T-cell (primary cell): ENCODE data around the gene TMEM52B. TPM values are rescaled to one million over a fixed set of nuclear protein-coding genes. Genes with fewer than 3 reads are reported as not detected.

Experiments used
- ATAC-seq, 4 experiments: fragments of 200-7000 bp in 3 of 4; fragments of 150-1000 bp in 1 of 4; cut with Tn5 transposase; replicated peaks in 1 of 4; 1 replicate in 3 of 4; 2 replicates in 1 of 4; pipeline ENCODE4 v1.10.0; 2021; ENCODE audit warnings: moderate library complexity in 3 of 4, mild to moderate bottlenecking in 2 of 4, moderate number of reproducible peaks in 1 of 4
- CTCF ChIA-PET, 2 donors: fragments of 300-600 bp; sonication (Branson Sonifier 250); formaldehyde crosslinking; loops; one replicate each; lab custom pipeline; 2022; ENCODE audit warnings: antibody characterized with exemption in 2 of 2; lab: Charles Lee
- POLR2A ChIA-PET, 2 donors: fragments of 300-600 bp; sonication (Branson Sonifier 250); formaldehyde crosslinking; loops; one replicate each; lab custom pipeline; 2022; ENCODE audit warnings: antibody characterized with exemption in 2 of 2; lab: Charles Lee
- DNase-seq, 35 experiments: peaks; one replicate each; pipeline versions ENCODE4 v3.0.0 to v3.0.0-alpha.2; 2013 to 2023
- H3K27ac ChIP-seq: one replicate; pipeline ENCODE4 v1.5.1; 2013; ENCODE audit warnings: low read length
- H3K27me3 ChIP-seq, 2 experiments: replicated peaks in 1 of 2; 1 replicate in 1 of 2; 2 replicates in 1 of 2; pipeline versions ENCODE4 v1.6.1 to v1.7.0; 2013; ENCODE audit warnings: low read length in 1 of 2, mixed read lengths in 1 of 2; ENCODE audit not compliant: control insufficient read depth in 2 of 2, insufficient read depth in 2 of 2; ENCODE audit errors: extremely low read depth in 1 of 2
- H3K36me3 ChIP-seq, 2 donors: 1 replicate in 1 of 2; 2 replicates in 1 of 2; pipeline versions ENCODE4 v1.6.1 to v1.7.0; 2013; ENCODE audit warnings: low read length in 1 of 2; ENCODE audit not compliant: control insufficient read depth in 2 of 2, insufficient read depth in 1 of 2; ENCODE audit errors: extremely low read depth in 1 of 2
- H3K4me1 ChIP-seq, 2 experiments: 1 replicate in 1 of 2; 2 replicates in 1 of 2; pipeline versions ENCODE4 v1.6.1 to v1.7.0; 2013; ENCODE audit warnings: low read length in 2 of 2, mixed read lengths in 1 of 2; ENCODE audit not compliant: insufficient read depth in 2 of 2, control insufficient read depth in 1 of 2; ENCODE audit errors: extremely low read depth in 1 of 2
- H3K4me3 ChIP-seq, 2 donors: 1 replicate in 1 of 2; 2 replicates in 1 of 2; pipeline versions ENCODE4 v1.5.1 to v1.7.0; 2013; ENCODE audit warnings: mild to moderate bottlenecking in 2 of 2, low read length in 1 of 2, moderate library complexity in 1 of 2; ENCODE audit not compliant: control insufficient read depth in 1 of 2; ENCODE audit errors: extremely low read depth in 1 of 2
- H3K9me3 ChIP-seq: 2 replicates; pipeline ENCODE4 v1.7.0; 2013
- H3K27ac Mint-ChIP-seq, 2 donors: one replicate each; pipeline ENCODE4 v1.8.0; 2020 to 2021; ENCODE audit warnings: mild to moderate bottlenecking in 2 of 2, mixed read lengths in 2 of 2
- H3K27me3 Mint-ChIP-seq, 2 donors: one replicate each; pipeline ENCODE4 v1.8.0; 2021 to 2022; ENCODE audit warnings: mixed read lengths in 2 of 2
- H3K36me3 Mint-ChIP-seq: one replicate; pipeline ENCODE4 v1.8.0; 2021; ENCODE audit warnings: mixed read lengths
- H3K4me1 Mint-ChIP-seq, 3 donors: one replicate each; pipeline ENCODE4 v1.8.0; 2020 to 2022; ENCODE audit warnings: mixed read lengths in 3 of 3, mild to moderate bottlenecking in 1 of 3
- H3K4me3 Mint-ChIP-seq, 3 donors: one replicate each; pipeline ENCODE4 v1.8.0; 2020 to 2022; ENCODE audit warnings: mild to moderate bottlenecking in 3 of 3, mixed read lengths in 3 of 3, moderate library complexity in 3 of 3
- H3K9me3 Mint-ChIP-seq, 3 donors: one replicate each; pipeline ENCODE4 v1.8.0; 2020 to 2022; ENCODE audit warnings: mixed read lengths in 3 of 3
- WGBS: methylation state at CpG from one replicate; pipeline ENCODE4 v1.1.5; 2013; ENCODE audit warnings: missing lambda C conversion rate; ENCODE audit not compliant: insufficient coverage; 5-methylcytosine and 5-hydroxymethylcytosine counted together
- total RNA-seq, 35 experiments: library from RNA in 6 of 35; stranded (reverse) in 6 of 35; fragments of 120-200 nt in 1 of 35; gene quantifications; one replicate each; pipeline versions ENCODE4 v1.2.1 to v1.2.4 and lab custom pipeline; 2013 to 2026

The TMEM52B gene
- total RNA-seq, 5 donors from 2014 or later (not counting 1 experiment from before 2014, with no cell fraction given) = not detected

DNA sequence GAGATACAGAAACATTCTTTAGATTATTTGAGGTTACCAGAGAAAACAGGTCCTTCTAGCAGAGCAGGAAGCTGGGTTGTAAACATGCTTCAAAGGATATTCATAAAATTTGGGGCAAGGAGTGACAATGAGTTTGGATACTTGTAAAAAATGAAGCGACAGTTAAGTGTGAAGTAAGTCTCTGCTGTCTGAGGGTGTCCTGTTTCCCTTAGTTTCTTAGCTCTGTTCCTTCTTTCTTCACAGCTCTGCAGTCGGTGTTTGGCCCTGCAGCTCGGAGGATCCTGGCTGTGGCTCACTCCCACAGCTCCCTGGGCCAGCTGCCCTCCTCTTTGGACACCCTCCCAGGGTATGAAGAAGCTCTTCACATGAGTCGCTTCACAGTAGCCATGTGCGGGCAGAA is 10.8 kb downstream of the TMEM52B start:
- Histone ChIP-seq H3K27ac (no peak overlapping the region), H3K4me1 (no peaks in the 10 kb centered on the region), H3K27me3 (peaks cover 0 to 27% of the 10 kb centered on the region in 2 experiments), H3K9me3 (no peaks in the 10 kb centered on the region), H3K4me3 (no peak overlapping the region), H3K36me3 (no peaks in the 10 kb centered on the region)
- no peak for ATAC-seq
- DNase-seq = no peak
- POLR2A ChIA-PET = interaction anchor here (0.5 to 0.6 kb wide), 2 partner anchors 86 to 509 kb away, joined by 3 read pairs; no protein-coding TSS in a partner anchor
- Mint-ChIP-seq H3K27me3 (peaks cover 8 to 28% of the 10 kb centered on the region in 2 donors), H3K4me3 (no peak overlapping the region), H3K9me3 (no peaks in the 10 kb centered on the region), H3K36me3 (no peaks in the 10 kb centered on the region), H3K4me1 (peaks cover 2 to 5% (median 5%) of the 10 kb centered on the region in 3 donors), H3K27ac (no peak overlapping the region)
- CTCF ChIA-PET = interaction anchor here (0.5 to 2.7 kb wide), 10 partner anchors 15 to 863 kb away, joined by 3 to 17 read pairs (median 4); no protein-coding TSS in a partner anchor
- 100% methylated on average over 2 of the region's 5 CpGs for WGBS

DNA sequence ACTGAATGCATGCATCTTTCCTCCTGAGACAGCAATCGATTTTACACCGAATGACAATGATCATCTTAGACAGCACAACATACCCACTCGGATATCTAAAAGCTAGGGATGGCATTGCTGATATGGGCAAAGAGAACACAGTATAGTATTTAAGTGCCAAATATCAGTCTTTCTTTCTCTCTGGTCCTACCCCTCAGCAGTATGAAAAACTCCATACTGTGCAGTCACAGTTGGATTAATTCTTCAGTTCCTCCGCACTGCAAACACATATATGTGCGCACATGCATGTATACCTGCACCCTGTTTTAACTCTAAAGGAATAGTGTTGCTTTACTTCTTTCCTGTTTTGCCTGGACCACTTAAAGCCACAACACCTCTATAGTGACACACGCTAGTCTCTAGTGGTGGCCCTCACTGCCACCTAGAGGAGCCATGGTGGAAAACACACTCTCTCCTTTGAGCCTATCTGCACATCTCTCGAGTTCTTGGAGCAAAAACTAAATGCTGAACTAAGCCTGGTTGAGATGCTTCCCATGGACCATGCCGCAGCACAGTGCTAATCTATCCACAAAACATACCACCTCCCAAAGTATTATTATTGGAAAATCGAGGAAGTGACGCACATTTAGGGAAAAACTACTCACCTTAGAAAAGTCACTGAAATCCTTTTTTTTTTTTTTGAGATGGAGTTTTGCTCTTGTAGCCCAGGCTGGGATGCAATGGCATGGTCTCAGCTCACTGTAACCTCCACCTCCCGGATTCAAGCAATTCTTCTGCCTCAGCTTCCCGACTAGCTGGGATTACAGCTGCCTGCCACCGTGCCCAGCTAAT is 11.9 kb downstream of the TMEM52B start:
- Histone ChIP-seq H3K4me1 (no peaks in the 10 kb centered on the region), H3K9me3 (no peaks in the 10 kb centered on the region), H3K27ac (no peak overlapping the region), H3K27me3 (peaks cover 0 to 24% of the 10 kb centered on the region in 2 experiments), H3K36me3 (no peaks in the 10 kb centered on the region), H3K4me3 (no peak overlapping the region)
- H3K27ac Mint-ChIP-seq = no peak overlapping the region
- peaks cover 8 to 24% of the 10 kb centered on the region in 2 donors for H3K27me3 Mint-ChIP-seq
- CTCF ChIA-PET = interaction anchor here (0.6 to 2.7 kb wide), 5 partner anchors 29 to 368 kb away, joined by 3 to 17 read pairs (median 4); no protein-coding TSS in a partner anchor
- ATAC-seq = peak; percentile 99 to 100 (median 100)
- DNase-seq = peak; percentile 16 to 73 (median 45)
- H3K9me3 Mint-ChIP-seq = no peaks in the 10 kb centered on the region
- POLR2A ChIA-PET = no interaction called here
- peaks cover 5% of the 10 kb centered on the region in 3 donors for H3K4me1 Mint-ChIP-seq
- H3K4me3 Mint-ChIP-seq = no peak overlapping the region
- WGBS = 25% methylated on average over 3 of the region's 13 CpGs
- no peaks in the 10 kb centered on the region for H3K36me3 Mint-ChIP-seq

DNA sequence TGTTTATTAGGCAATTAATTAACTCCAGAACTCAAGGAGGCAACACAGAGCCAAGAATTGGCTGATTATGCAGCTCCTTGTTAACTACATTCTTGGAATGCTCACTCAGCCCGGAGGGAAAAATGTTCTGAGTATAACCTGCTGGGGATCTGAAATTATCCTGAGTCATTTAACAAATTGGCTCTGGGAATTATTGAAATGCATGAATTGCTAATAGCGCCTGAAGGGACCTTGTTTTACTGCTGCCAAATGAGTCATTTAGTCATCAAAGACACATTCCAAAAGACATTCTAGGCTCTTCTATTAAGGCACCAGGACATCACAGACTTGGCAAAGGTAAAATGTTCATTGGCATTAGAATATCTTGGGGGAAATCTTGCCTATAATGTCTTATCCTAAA is 13.0 kb downstream of the TMEM52B start:
- Histone ChIP-seq H3K9me3 (no peaks in the 10 kb centered on the region), H3K36me3 (no peaks in the 10 kb centered on the region), H3K4me3 (no peak overlapping the region), H3K27me3 (peaks cover 0 to 18% of the 10 kb centered on the region in 2 experiments), H3K4me1 (peaks cover 0 to 4% of the 10 kb centered on the region in 2 experiments), H3K27ac (no peak overlapping the region)
- ChIA-PET CTCF (interaction anchor here in 1 of 2 donors (0.7 to 2.7 kb wide), 2 partner anchors 39 to 442 kb away, joined by 3 to 17 read pairs; no protein-coding TSS in a partner anchor), POLR2A (no interaction called here)
- ATAC-seq (no peak), DNase-seq (no peak)
- peaks cover 8 to 22% of the 10 kb centered on the region in 2 donors for H3K27me3 Mint-ChIP-seq
- no peaks in the 10 kb centered on the region for H3K9me3 Mint-ChIP-seq
- H3K4me1 Mint-ChIP-seq = peaks cover 5 to 11% (median 7%) of the 10 kb centered on the region in 3 donors
- no peak overlapping the region for H3K27ac Mint-ChIP-seq
- WGBS = no CpG with 5 or more reads among the region's 2 CpGs
- no peaks in the 10 kb centered on the region for H3K36me3 Mint-ChIP-seq
- H3K4me3 Mint-ChIP-seq = no peak overlapping the region

DNA sequence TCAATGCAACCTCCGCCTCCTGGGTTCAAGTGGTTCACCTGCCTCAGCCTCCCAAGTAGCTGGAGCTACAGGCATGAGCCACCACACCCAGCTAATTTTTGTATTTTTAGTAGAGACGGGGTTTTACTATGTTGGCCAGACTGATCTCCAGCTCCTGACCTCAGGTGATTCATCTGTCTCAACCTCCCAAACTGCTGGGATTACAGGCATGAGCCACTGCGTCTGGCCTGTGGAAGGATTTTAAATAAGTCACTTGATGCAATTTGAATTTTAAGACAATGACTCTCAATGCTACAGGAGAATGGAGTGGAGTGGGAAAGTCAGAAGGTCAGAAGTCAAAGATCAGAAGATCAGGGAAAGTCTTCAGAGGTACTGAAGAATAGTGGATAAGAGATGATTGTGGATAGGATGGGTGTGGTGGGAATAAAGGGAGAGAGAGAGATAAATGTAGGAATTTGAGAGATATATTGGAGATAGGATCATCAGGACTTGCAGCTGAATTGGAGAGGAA is 15.4 kb downstream of the TMEM52B start:
- no peak overlapping the region for H3K4me3 Mint-ChIP-seq
- no peak overlapping the region for H3K27ac Mint-ChIP-seq
- DNase-seq (no peak), ATAC-seq (no peak)
- H3K36me3 Mint-ChIP-seq = no peaks in the 10 kb centered on the region
- peaks cover 8 to 17% of the 10 kb centered on the region in 2 donors for H3K27me3 Mint-ChIP-seq
- POLR2A ChIA-PET = no interaction called here
- H3K4me1 ChIP-seq = peaks cover 0 to 4% of the 10 kb centered on the region in 2 experiments
- peaks cover 0 to 3% of the 10 kb centered on the region in 2 experiments for H3K27me3 ChIP-seq
- no peaks in the 10 kb centered on the region for H3K9me3 Mint-ChIP-seq
- H3K27ac ChIP-seq = no peak overlapping the region
- no peaks in the 10 kb centered on the region for H3K36me3 ChIP-seq
- no peaks in the 10 kb centered on the region for H3K9me3 ChIP-seq
- peaks cover 5 to 11% (median 7%) of the 10 kb centered on the region in 3 donors for H3K4me1 Mint-ChIP-seq
- WGBS = 100% methylated on average over 1 of the region's 3 CpGs
- no peak overlapping the region for H3K4me3 ChIP-seq
- CTCF ChIA-PET = interaction anchor here (0.8 to 2.4 kb wide), 2 partner anchors 41 kb away, joined by 4 to 7 read pairs; no protein-coding TSS in a partner anchor

DNA sequence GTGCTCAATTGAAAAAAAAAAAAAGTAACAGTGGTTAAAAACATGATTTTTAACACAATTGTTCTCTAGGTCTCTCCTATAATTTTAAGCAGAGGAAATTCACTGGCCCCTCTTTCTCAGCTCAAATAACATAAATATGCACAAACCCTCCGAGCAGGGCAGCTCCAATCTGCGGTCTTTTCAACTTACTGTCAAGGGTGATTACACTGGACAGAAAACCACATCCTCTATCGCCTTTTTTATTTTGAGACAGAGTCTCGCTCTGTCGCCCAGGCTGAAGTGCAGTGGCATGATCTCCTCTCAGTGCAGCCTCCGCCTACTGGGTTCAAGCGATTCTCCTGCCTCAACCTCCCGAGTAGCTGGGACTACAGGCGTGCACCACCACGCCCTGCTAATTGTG is 17.4 kb downstream of the TMEM52B start:
- Histone ChIP-seq H3K4me1 (peaks cover 0 to 4% of the 10 kb centered on the region in 2 experiments), H3K27ac (no peak overlapping the region), H3K9me3 (no peaks in the 10 kb centered on the region), H3K27me3 (peaks cover 0 to 3% of the 10 kb centered on the region in 2 experiments), H3K36me3 (no peaks in the 10 kb centered on the region), H3K4me3 (no peak overlapping the region)
- Mint-ChIP-seq H3K36me3 (no peaks in the 10 kb centered on the region), H3K4me3 (no peak overlapping the region), H3K27ac (no peak overlapping the region), H3K27me3 (peaks cover 8 to 17% of the 10 kb centered on the region in 2 donors), H3K9me3 (no peaks in the 10 kb centered on the region), H3K4me1 (peaks cover 0 to 9% (median 2%) of the 10 kb centered on the region in 3 donors)
- 54% methylated on average over 7 of the region's 10 CpGs for WGBS
- peak in 1 of 35 experiments; percentile 7 for DNase-seq
- ATAC-seq = peak in 1 of 4 experiments; percentile 26
- ChIA-PET CTCF (interaction anchor here (0.7 to 1.1 kb wide), 5 partner anchors 8 to 1051 kb away, joined by 3 to 5 read pairs (median 4); partner anchors contain the start of gene GABARAPL1 (in 1 of the 2)), POLR2A (interaction anchor here (0.6 to 0.7 kb wide), 4 partner anchors 18 to 469 kb away, joined by 3 to 8 read pairs (median 6); no protein-coding TSS in a partner anchor)

DNA sequence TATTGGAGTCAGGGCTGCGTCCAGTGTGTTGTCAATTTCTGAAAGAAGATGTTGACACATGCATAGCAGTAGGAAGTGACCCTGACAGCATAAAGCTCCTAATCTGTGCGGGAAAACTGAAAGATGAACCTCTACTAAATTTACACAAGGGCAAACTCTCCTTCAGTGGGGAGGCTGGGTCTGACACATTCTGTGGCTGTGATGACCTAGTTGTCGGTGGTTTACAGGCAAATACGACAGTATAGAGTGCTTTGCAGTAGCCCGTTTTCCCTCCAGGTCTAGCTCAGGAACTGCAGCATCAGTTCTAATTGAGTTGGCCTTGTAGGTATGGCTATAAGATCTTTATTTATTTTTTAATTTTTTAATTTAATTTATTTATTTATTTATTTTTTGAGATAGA is 19.0 kb downstream of the TMEM52B start:
- H3K36me3 Mint-ChIP-seq = no peaks in the 10 kb centered on the region
- H3K27ac Mint-ChIP-seq = no peak overlapping the region
- peaks cover 0 to 3% of the 10 kb centered on the region in 2 experiments for H3K27me3 ChIP-seq
- no peaks in the 10 kb centered on the region for H3K9me3 ChIP-seq
- H3K4me1 ChIP-seq = peaks cover 0 to 4% of the 10 kb centered on the region in 2 experiments
- DNase-seq = peak in 1 of 35 experiments; percentile 9
- no peak overlapping the region for H3K4me3 ChIP-seq
- H3K27ac ChIP-seq = no peak overlapping the region
- WGBS = 88% methylated on average over 1 of the region's 5 CpGs
- CTCF ChIA-PET = no interaction called here
- H3K9me3 Mint-ChIP-seq = no peaks in the 10 kb centered on the region
- peaks cover 8 to 17% of the 10 kb centered on the region in 2 donors for H3K27me3 Mint-ChIP-seq
- no peak overlapping the region for H3K4me3 Mint-ChIP-seq
- peaks cover 0 to 9% (median 2%) of the 10 kb centered on the region in 3 donors for H3K4me1 Mint-ChIP-seq
- ATAC-seq = no peak
- H3K36me3 ChIP-seq = no peaks in the 10 kb centered on the region
- POLR2A ChIA-PET = no interaction called here
